Motor neuron (in vitro differentiated cells): ENCODE data around the gene SCLY. TPM values are rescaled to one million over a fixed set of nuclear protein-coding genes. Genes with fewer than 3 reads are reported as not detected.
"Not testable (repeated sequence)": the region's sequence is repeated elsewhere in the genome, so short reads cannot be mapped to it uniquely, and the experiment has no call there.

Source experiments
- ATAC-seq, 8 experiments: fragments of 200-7000 bp; cut with Tn5 transposase; replicated peaks in 6 of 8; 2 replicates each; pipeline ENCODE4 v1.8.0; 2021; ENCODE audit warnings: mild to moderate bottlenecking in 8 of 8, moderate library complexity in 8 of 8
- H3K27ac ChIP-seq, 2 donors: fragments of 250-450 bp; sonication (Bioruptor Pico); 2 replicates each; pipeline ENCODE4 v1.9.0; 2021; ENCODE audit warnings: antibody characterized with exemption in 2 of 2, mild to moderate bottlenecking in 2 of 2, moderate library complexity in 1 of 2
- H3K4me1 ChIP-seq, 2 donors: fragments of 250-450 bp; sonication (Bioruptor Pico); replicated peaks in 1 of 2; 2 replicates each; pipeline ENCODE4 v1.6.1; 2021; ENCODE audit warnings: antibody characterized with exemption in 2 of 2, mild to moderate bottlenecking in 2 of 2, moderate library complexity in 1 of 2
- H3K4me3 ChIP-seq, 5 donors: fragments of 250-450 bp; sonication (Bioruptor Pico); 2 replicates each; pipeline ENCODE4 v1.9.0; 2021; ENCODE audit warnings: antibody characterized with exemption in 5 of 5, mild to moderate bottlenecking in 5 of 5, moderate library complexity in 4 of 5
- WGBS, 10 experiments: fragments of 450-650 bp; shearing (Covaris generic); methylation state at CpG; one replicate each; pipeline ENCODE4 v1.0.0; 2022; 5-methylcytosine and 5-hydroxymethylcytosine counted together
- in situ Hi-C, 9 experiments: fragments of 400-800 bp; cut with MboI; loops; one replicate each; pipeline ENCODE4 v1.15.0; 2021; ENCODE audit warnings: low sequenced_read_pairs in 9 of 9, low pct_unique_long_range_greater_than_20kb in 2 of 9; ENCODE audit not compliant: unreplicated experiment in 9 of 9
- total RNA-seq, 8 experiments: library from RNA; unstranded; fragments of 300-600 nt; gene quantifications; 2 replicates each; pipeline versions ENCODE4 v1.2.3 to v1.2.4, GENCODE V29; 2022

SCLY gene
- total RNA-seq, 8 experiments from 2014 or later: 7.4 to 40.7 (median 12.4) TPM

DNA sequence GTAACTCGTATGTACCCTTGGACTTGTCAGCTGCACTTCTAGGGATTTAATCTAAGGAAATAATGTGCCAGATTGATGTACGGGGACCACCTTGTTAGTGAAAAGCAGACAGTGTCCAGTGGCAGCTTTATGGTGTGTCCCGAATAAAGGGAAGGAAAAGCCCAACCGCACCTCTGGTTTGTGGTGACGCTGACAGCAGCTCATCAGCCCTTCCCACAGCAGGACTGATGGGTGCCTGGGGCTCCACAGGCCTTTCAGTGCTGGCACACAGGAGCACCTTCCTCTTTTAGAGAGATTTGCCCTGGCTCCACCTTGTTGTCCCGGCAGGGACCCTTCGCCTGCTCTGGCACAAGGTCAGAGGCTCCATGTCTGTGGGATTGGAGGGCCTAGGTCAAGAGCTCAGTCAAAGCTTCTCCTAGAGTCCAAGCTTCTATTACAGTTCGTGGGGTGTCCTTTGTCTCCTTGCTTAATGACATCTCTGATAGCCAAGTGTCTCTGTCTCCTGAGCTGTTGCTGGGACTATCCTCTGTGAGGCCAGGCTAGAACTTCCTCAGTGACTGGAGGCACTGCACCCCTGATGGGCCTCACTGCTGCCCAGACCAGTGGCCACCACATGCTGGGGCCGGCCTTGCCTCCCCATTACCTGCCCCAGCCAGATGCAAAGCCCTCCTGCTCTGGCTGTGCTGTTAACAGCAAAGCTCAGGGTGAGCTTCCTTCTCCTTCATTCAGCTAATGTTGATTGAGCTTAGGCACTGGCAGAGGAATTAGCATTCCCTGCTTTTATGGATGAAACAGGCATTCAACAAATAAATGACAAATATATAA is 33.0 kb upstream of the SCLY start:
- Histone ChIP-seq H3K27ac (no peak overlapping the region), H3K4me1 (no peaks in the 10 kb centered on the region), H3K4me3 (no peak overlapping the region)
- WGBS, 10 experiments: 61 to 100% (median 81%) methylated on average over 1 to 6 of the region's 9 CpGs; no CpG with 5 or more reads in 4 of the 10 experiments
- in situ Hi-C loops: no loop called here
- no peak for ATAC-seq

DNA sequence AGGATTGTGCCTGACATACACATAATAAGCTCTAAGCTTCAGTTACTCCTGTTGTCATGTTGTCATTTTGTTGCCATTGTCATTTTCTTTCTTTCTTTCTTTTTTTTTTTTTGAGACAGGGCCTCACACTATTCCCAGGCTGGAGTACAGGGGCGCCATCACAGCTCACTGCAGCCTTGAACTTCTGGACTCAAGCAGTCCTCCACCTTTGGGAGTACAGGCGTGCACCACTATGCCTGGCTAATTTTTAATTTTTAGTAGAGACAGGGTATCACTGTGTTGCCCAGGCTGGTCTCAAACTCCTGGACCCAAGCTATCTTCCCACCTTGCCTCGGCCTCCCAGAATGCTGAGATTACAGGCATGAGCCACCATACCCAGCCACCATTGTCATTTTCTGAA is 30.9 kb upstream of the SCLY start:
- Histone ChIP-seq H3K4me3 (no peak overlapping the region), H3K27ac (no peak overlapping the region), H3K4me1 (no peaks in the 10 kb centered on the region)
- in situ Hi-C loops: no loop called here
- WGBS, 10 experiments: 90 to 100% (median 93%) methylated on average over 1 to 3 of the region's 3 CpGs; no CpG with 5 or more reads in 2 of the 10 experiments
- no peak for ATAC-seq

GRCh38 chr2:238030422-238031155 is 30.2 kb upstream of the SCLY start:
- 75 to 100% (median 100%) methylated on average over 1 to 6 of the region's 8 CpGs; no CpG with 5 or more reads in 1 of the 10 experiments for WGBS, 10 experiments
- Histone ChIP-seq H3K27ac (no peak overlapping the region), H3K4me3 (no peak overlapping the region), H3K4me1 (no peaks in the 10 kb centered on the region)
- in situ Hi-C loops: no loop called here
- ATAC-seq: no peak

DNA sequence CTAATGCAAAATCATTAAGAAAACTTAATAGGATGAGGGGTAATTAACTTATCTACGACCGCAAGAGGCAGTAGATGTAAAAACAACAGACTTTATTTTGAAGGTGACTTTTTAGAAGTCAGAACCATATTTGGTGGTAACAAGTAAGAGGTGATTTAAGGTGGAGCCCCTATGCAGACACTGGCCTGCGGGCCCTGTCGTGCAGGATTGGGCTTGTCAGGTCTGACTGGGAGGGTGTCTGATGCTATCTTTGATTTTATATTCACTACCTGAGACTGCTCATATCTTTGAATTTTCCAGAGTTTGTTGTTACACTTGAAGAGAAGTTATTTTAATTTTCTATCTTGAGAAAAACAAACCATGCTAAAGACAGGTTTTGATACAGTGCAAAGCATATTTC is 29.1 kb upstream of the SCLY start:
- in situ Hi-C loops: no loop called here
- Histone ChIP-seq H3K4me1 (no peaks in the 10 kb centered on the region), H3K27ac (no peak overlapping the region), H3K4me3 (no peak overlapping the region)
- ATAC-seq: no peak
- WGBS, 10 experiments: 80 to 100% (median 95%) methylated on average over 1 to 4 of the region's 4 CpGs

DNA sequence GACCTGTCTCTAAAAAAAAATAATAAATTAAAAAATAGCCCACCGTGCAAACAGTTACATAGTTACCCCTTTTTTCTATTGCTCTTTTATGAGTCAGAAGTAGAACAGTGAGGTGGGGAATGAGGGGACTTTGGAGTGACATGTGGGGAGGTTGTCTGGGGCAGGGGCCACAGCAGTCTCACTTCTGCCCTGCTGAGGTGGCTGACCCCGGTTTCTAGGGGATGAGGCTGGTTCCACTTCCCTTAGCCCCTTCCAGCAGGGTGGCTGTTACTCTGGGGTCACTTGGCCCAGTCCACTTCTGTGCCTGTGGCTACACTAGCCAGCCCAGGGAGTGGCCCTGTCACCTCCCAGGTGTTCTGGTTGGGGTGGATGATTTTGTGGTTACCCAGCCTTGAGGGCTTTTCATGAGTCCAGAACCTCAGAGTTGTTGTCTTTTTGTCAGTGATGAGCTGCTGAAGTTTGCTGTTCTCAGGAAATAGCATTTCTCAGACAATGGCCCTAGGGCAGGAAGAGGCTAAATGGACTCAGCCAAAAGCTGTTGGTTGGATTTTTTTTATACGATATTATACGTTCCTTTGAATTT is 28.0 kb upstream of the SCLY start:
- ATAC-seq: no peak
- Histone ChIP-seq H3K4me1 (no peaks in the 10 kb centered on the region), H3K4me3 (no peak overlapping the region), H3K27ac (no peak overlapping the region)
- in situ Hi-C loops: no loop called here
- WGBS, 10 experiments: 0 to 100% (median 78%) methylated on average over 1 to 4 of the region's 4 CpGs; no CpG with 5 or more reads in 3 of the 10 experiments

DNA sequence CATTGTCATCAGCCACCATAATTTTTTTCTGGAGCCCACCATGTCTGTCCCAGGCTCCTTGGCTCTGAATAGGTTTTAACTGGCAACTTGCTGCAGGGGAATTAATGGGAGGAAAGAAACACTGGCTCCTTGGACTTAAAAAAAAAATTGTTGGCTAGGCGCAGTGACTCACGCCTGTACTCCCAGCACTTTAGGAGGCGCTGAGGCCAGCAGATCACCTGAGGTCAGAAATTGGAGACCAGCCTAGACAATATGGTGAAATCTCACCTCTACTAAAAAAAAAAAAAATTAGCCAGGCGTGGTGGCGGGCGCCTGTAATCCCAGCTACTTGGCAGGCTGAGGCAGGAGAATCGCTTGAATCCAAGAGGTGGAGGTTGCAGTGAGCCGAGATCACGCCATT is 26.8 kb upstream of the SCLY start:
- WGBS, 10 experiments: 83 to 100% (median 99%) methylated on average over 1 to 9 of the region's 9 CpGs; no CpG with 5 or more reads in 2 of the 10 experiments
- H3K4me3 ChIP-seq, H3K27ac ChIP-seq, in situ Hi-C loops, ATAC-seq, H3K4me1 ChIP-seq: not testable (repeated sequence)

DNA sequence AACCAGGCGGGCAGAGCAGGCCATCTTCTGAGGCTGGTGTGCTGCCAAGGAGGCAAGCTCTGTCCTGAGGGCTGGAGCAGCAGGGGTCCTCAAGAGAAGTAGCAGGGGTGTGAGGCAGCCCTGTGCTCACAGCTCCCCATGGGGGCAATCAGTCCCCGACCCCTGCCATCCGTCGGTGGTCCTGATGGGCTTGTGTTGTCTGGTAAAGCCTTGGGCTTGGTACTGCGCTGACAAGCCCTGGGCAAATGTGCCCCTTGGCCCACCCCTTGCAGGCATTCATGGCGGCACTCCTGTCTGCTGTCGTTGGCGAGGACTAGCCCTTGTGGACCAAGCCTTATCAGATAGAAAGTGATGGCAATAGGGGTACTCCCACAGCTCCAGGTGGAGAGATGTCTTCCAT is 22.6 kb upstream of the SCLY start:
- Histone ChIP-seq H3K4me1 (no peaks in the 10 kb centered on the region), H3K4me3 (no peak overlapping the region), H3K27ac (no peak overlapping the region)
- in situ Hi-C loops: no loop called here
- WGBS, 10 experiments: 90 to 100% (median 100%) methylated on average over 1 to 2 of the region's 8 CpGs; no CpG with 5 or more reads in 6 of the 10 experiments
- no peak for ATAC-seq

- no peak overlapping the region for H3K4me3 ChIP-seq
- no peak for ATAC-seq
- in situ Hi-C loops: no loop called here
- H3K4me1 ChIP-seq: no peaks in the 10 kb centered on the region
- H3K27ac ChIP-seq: no peak overlapping the region
- WGBS, 10 experiments: 50 to 100% (median 90%) methylated on average over 1 to 6 of the region's 6 CpGs; no CpG with 5 or more reads in 2 of the 10 experiments
Observed at GRCh38 chr2:238039151-238039550, 21.6 kb upstream of the SCLY start.

- in situ Hi-C loops: no loop called here
- Histone ChIP-seq H3K4me3 (no peak overlapping the region), H3K27ac (no peak overlapping the region), H3K4me1 (no peaks in the 10 kb centered on the region)
- WGBS, 10 experiments: 86 to 100% (median 94%) methylated on average over 1 to 8 of the region's 11 CpGs; no CpG with 5 or more reads in 5 of the 10 experiments
- no peak for ATAC-seq
Observed at GRCh38 chr2:238039985-238040384, 20.8 kb upstream of the SCLY start.

DNA sequence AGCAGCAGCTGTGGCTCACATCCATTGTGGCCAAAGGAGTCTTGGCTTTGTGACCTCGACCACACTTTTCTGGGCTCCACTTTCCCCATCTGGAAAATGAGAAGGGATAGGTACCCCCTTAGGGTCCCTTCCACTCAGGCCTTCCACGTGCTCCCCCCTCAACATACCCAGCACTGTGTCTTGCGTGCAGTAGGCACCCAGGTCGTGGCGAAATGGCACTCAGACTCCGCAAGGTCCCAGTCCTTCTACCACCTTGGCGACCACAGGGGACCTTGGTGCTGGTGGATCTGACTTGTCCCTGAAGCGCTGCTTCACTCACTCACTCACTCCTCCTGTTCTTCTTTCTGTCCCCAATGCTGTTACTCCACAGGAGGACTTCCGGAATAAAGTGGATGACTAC is 19.9 kb upstream of the SCLY start:
- WGBS, 10 experiments: 75 to 100% (median 100%) methylated on average over 1 to 6 of the region's 9 CpGs; no CpG with 5 or more reads in 3 of the 10 experiments
- H3K4me3 ChIP-seq: no peak overlapping the region
- H3K4me1 ChIP-seq: no peaks in the 10 kb centered on the region
- no peak overlapping the region for H3K27ac ChIP-seq
- no peak for ATAC-seq
- in situ Hi-C loops: no loop called here

- no peak overlapping the region for H3K4me3 ChIP-seq
- in situ Hi-C loops: no loop called here
- H3K4me1 ChIP-seq: no peaks in the 10 kb centered on the region
- 92 to 100% (median 99%) methylated on average over 2 to 4 of the region's 5 CpGs; no CpG with 5 or more reads in 2 of the 10 experiments for WGBS, 10 experiments
- ATAC-seq: peak in 4 of 8 experiments; percentile 33 to 60 (median 48)
- H3K27ac ChIP-seq: no peak overlapping the region
Observed at GRCh38 chr2:238042090-238042489, 18.7 kb upstream of the SCLY start.

DNA sequence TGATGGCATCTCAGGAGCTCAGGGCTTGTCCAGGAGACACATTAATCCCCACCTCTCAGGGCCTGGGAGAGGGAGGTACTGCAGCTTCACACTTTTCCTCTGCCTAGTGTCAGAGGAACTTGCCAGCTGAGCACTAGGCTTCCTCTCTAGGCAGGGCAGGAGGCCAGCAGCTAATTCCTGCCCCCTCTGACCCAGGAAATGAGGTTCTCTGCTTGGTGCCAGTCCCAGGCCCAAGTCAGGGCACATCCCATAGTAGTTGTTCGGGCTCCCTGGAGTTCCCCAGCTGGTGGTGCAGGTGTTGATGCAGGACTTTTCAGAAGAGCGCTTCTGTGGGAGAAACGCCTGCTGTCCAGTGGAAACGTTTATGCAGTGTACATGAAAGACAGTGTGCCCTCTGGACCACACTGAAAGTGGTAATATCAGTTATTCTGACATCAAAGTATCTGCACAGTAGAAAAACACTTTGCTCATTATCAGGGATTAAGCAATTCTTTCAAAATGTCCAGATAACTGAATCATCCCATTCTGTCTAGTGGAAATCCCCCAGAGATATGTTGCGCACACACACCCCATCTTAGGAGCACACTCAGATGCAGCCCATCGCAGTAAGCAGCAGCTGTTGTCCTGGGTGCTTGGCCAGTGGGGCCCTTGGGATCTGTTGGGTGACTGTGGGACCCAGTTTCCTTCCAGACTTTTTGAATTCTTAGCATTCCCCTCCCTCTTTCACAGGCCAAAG is 17.8 kb upstream of the SCLY start:
- WGBS, 10 experiments: 82 to 100% (median 99%) methylated on average over 1 to 4 of the region's 6 CpGs; no CpG with 5 or more reads in 4 of the 10 experiments
- no peak overlapping the region for H3K27ac ChIP-seq
- H3K4me1 ChIP-seq: no peaks in the 10 kb centered on the region
- no peak overlapping the region for H3K4me3 ChIP-seq
- no peak for ATAC-seq
- in situ Hi-C loops: no loop called here
